GM12874 (cell line): Measurements from ENCODE around the gene FHL5.

Experiments used
- CTCF ChIP-seq: IDR thresholded peaks from 2 replicates; pipeline ENCODE4 v1.5.1; 2011; ENCODE audit warnings: low read depth, mild to moderate bottlenecking, control low read depth, low read length, moderate library complexity; ENCODE audit not compliant: insufficient read depth

FHL5 gene

GRCh38 chr6:96562886-96563285 lies at the start of gene FHL5:
TSS of gene FHL5 (plus strand) at chr6:96563128. CDS start at chr6:96603614, 40,486 bp downstream.
- no peak for TF ChIP-seq CTCF

- no peak for TF ChIP-seq CTCF
These were observed 42.5 kb upstream of the FHL5 start for GRCh38 chr6:96520171-96521115.

GRCh38 chr6:96521306-96521643 lies 41.7 kb upstream of the FHL5 start:
- TF ChIP-seq CTCF = no peak

- no peak for TF ChIP-seq CTCF
These were observed 41.1 kb upstream of the FHL5 start, which contains the start of gene UFL1 for GRCh38 chr6:96521644-96522464. TSS of gene UFL1 (plus strand) at chr6:96521806. CDS start at chr6:96521874, 68 bp downstream.

- no peak for TF ChIP-seq CTCF
These were observed 40.4 kb upstream of the FHL5 start for GRCh38 chr6:96522465-96523009.

- TF ChIP-seq CTCF = no peak
These were observed 34.7 kb upstream of the FHL5 start for GRCh38 chr6:96528193-96528592.

- TF ChIP-seq CTCF = no peak
These were observed 30.5 kb upstream of the FHL5 start for GRCh38 chr6:96532399-96532798.
